Neural cell (in vitro differentiated cells): Measurements from ENCODE around the gene KLHL21. TPM values are rescaled to one million over a fixed set of nuclear protein-coding genes. Genes with fewer than 3 reads are reported as not detected.

Source experiments
- H2AFZ ChIP-seq: fragments of 200-600, 300-800 bp; sonication (generic), shearing (Covaris generic); 2 replicates; pipeline ENCODE4 v1.6.0; 2014; ENCODE audit warnings: low read depth, mild to moderate bottlenecking, antibody characterized with exemption, low read length, moderate library complexity
- H3F3A ChIP-seq: fragments of 200-600 bp; shearing (Covaris generic); 2 replicates; pipeline ENCODE4 v1.6.1; 2016; ENCODE audit warnings: mild to moderate bottlenecking, moderate library complexity, mixed read lengths, antibody characterized with exemption, low read length; ENCODE audit not compliant: insufficient read depth, poor library complexity, severe bottlenecking
- H3K27ac ChIP-seq: fragments of 200-600, 300-800 bp; sonication (generic), shearing (Covaris generic); 2 replicates; pipeline ENCODE4 v1.5.1; 2014; ENCODE audit warnings: mild to moderate bottlenecking, low read length, moderate library complexity
- H3K27me3 ChIP-seq: fragments of 300-800, 200-600 bp; sonication (generic), shearing (Covaris generic); 2 replicates; pipeline ENCODE4 v1.6.0; 2014; ENCODE audit warnings: mild to moderate bottlenecking, low read depth, low read length, moderate library complexity; ENCODE audit not compliant: insufficient read depth
- H3K36me3 ChIP-seq: fragments of 300-800, 200-600 bp; sonication (generic), shearing (Covaris generic); 2 replicates; pipeline ENCODE4 v1.5.1; 2014; ENCODE audit warnings: mild to moderate bottlenecking, antibody characterized with exemption, low read length, moderate library complexity; ENCODE audit not compliant: insufficient read depth
- H3K4me2 ChIP-seq: fragments of 300-800, 200-600 bp; sonication (generic), shearing (Covaris generic); 2 replicates; pipeline ENCODE4 v1.6.0; 2014; ENCODE audit warnings: mild to moderate bottlenecking, low read length
- H3K4me3 ChIP-seq: fragments of 300-800, 200-600 bp; sonication (generic), shearing (Covaris generic); 2 replicates; pipeline ENCODE4 v1.5.1; 2014; ENCODE audit warnings: mild to moderate bottlenecking, low read length, moderate library complexity
- H3K79me2 ChIP-seq: fragments of 200-600 bp; shearing (Covaris generic); replicated peaks from 2 replicates; pipeline ENCODE4 v1.6.0; 2014; ENCODE audit warnings: mild to moderate bottlenecking, low read length, moderate library complexity; ENCODE audit not compliant: insufficient read depth
- H3K9ac ChIP-seq: fragments of 300-800, 200-600 bp; sonication (generic), shearing (Covaris generic); 2 replicates; pipeline ENCODE4 v1.6.1; 2016; ENCODE audit warnings: mild to moderate bottlenecking, low read length, mixed read lengths
- H3K9me2 ChIP-seq: fragments of 200-600 bp; shearing (Covaris generic); 2 replicates; pipeline ENCODE4 v1.6.1; 2016; ENCODE audit warnings: mild to moderate bottlenecking, low read length, mixed read lengths; ENCODE audit not compliant: insufficient read depth
- H3K9me3 ChIP-seq: fragments of 200-600, 300-800 bp; sonication (generic), shearing (Covaris generic); 2 replicates; pipeline ENCODE4 v1.6.1; 2016; ENCODE audit warnings: mild to moderate bottlenecking, mixed run types, low read length, moderate library complexity, mixed read lengths
- H4K20me1 ChIP-seq: fragments of 200-600 bp; shearing (Covaris generic); 2 replicates; pipeline ENCODE4 v1.6.1; 2016; ENCODE audit warnings: mild to moderate bottlenecking, mixed run types; ENCODE audit not compliant: insufficient read depth
- EP300 ChIP-seq: fragments of 450-650 bp; conservative IDR thresholded peaks from 2 replicates; pipeline ENCODE4 v1.6.1; 2014; ENCODE audit warnings: antibody characterized with exemption, mild to moderate bottlenecking, moderate library complexity; ENCODE audit not compliant: poor library complexity, severe bottlenecking
- EZH2 ChIP-seq: fragments of 200-600, 300-800 bp; shearing (Covaris generic), sonication (generic); IDR thresholded peaks from 2 replicates; pipeline ENCODE4 v1.6.1; 2014; ENCODE audit warnings: antibody characterized with exemption, low read length, borderline replicate concordance, mild to moderate bottlenecking; ENCODE audit not compliant: insufficient read depth, poor library complexity, severe bottlenecking
- MXI1 ChIP-seq: fragments of 450-650 bp; conservative IDR thresholded peaks from 2 replicates; pipeline ENCODE4 v1.6.1; 2014; ENCODE audit warnings: antibody characterized with exemption, mild to moderate bottlenecking; ENCODE audit not compliant: poor library complexity, severe bottlenecking
- POLR2AphosphoS5 ChIP-seq: IDR thresholded peaks from 2 replicates; pipeline ENCODE4 v1.6.1; 2012
- RAD21 ChIP-seq: fragments of 450-650 bp; conservative IDR thresholded peaks from 2 replicates; pipeline ENCODE4 v1.6.1; 2014; ENCODE audit warnings: antibody characterized with exemption, mild to moderate bottlenecking, moderate library complexity
- SMC3 ChIP-seq: fragments of 450-650 bp; conservative IDR thresholded peaks from 2 replicates; pipeline ENCODE4 v1.6.1; 2014; ENCODE audit warnings: antibody characterized with exemption, mild to moderate bottlenecking, moderate library complexity; ENCODE audit not compliant: poor library complexity
- TAF1 ChIP-seq: IDR thresholded peaks from 2 replicates; pipeline ENCODE4 v1.6.1; 2012; ENCODE audit warnings: low read depth
- polyA plus RNA-seq: library from polyadenylated mRNA; depleted of rRNA; stranded (reverse); fragments of >200 nt; gene quantifications from 2 replicates; pipeline ENCODE4 v1.2.3, GENCODE V29; 2014
- TF ChIP-seq, protein P1 (sequence below): IDR thresholded peaks from 2 replicates; pipeline ENCODE4 v1.6.1; 2012; ENCODE audit warnings: borderline replicate concordance
- TF ChIP-seq, protein P2 (sequence below): fragments of 450-650 bp; IDR thresholded peaks from 2 replicates; pipeline ENCODE4 v1.5.1; 2014; ENCODE audit warnings: antibody characterized with exemption, mild to moderate bottlenecking, moderate library complexity; ENCODE audit not compliant: poor library complexity, severe bottlenecking

KLHL21 gene
- polyA plus RNA-seq, 1 donor from 2014 or later = 8.4 TPM

DNA sequence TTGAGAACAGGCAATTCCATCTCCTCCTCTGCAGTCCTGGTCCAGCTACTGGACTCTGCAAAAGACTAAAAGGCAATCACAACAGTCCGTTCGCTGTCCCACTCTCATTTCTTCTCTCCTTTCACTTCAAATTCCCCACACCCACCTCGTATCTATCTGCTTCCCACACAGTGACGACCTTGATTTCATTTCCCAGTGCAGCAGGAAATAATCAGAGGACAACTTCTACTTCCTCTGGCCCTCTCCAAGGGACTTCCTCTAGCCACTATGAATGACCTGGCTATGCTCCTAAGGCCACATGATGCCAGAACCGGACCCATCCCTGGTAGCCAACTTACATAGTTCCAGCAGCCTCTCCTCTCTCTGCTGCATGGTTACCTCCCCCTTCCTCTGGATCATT lies 56.3 kb downstream of the KLHL21 start:
- Histone ChIP-seq H3K36me3 (peaks cover 6% of the 10 kb centered on the region), H3K9ac (no peak overlapping the region)

DNA sequence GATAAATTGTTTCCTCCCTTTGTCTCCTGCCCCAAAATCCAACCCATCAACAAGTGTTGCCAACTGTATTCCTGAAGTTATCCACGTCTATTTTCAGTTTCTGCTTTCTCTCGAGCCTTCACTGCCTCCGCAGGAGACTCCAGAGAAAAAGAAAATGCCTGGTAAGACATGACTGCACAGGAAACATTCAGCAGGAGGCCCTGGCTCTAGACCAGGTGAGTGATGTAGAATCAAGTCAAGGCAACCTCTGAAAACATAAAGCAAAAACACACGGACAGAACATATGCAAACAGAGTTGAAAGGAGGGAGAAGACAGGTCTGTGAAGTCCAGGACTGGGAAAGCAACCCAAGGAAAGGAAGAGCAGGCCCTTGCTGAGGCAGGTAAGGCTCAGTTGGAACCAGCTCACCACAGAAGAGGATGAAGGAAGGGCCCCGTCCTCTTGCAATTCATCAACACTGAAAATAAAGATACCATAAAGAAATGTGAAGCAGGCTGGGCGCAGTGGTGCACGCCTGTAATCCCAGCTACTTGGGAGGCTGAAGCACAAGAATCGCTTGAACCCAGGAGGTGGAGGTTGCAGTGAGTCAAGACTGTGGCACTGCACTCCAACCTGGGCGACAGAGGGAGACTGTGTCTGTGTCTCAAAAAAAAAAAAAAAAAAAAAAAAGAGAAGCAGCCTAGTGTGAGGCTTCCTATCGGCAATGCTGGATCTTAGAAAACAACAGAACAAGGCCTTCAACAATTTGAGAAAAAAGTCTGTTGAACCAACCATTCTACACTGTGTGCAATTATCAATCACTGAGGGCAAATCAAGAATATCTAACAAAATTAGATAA lies 57.2 kb downstream of the KLHL21 start:
- TF ChIP-seq, protein P1, sequence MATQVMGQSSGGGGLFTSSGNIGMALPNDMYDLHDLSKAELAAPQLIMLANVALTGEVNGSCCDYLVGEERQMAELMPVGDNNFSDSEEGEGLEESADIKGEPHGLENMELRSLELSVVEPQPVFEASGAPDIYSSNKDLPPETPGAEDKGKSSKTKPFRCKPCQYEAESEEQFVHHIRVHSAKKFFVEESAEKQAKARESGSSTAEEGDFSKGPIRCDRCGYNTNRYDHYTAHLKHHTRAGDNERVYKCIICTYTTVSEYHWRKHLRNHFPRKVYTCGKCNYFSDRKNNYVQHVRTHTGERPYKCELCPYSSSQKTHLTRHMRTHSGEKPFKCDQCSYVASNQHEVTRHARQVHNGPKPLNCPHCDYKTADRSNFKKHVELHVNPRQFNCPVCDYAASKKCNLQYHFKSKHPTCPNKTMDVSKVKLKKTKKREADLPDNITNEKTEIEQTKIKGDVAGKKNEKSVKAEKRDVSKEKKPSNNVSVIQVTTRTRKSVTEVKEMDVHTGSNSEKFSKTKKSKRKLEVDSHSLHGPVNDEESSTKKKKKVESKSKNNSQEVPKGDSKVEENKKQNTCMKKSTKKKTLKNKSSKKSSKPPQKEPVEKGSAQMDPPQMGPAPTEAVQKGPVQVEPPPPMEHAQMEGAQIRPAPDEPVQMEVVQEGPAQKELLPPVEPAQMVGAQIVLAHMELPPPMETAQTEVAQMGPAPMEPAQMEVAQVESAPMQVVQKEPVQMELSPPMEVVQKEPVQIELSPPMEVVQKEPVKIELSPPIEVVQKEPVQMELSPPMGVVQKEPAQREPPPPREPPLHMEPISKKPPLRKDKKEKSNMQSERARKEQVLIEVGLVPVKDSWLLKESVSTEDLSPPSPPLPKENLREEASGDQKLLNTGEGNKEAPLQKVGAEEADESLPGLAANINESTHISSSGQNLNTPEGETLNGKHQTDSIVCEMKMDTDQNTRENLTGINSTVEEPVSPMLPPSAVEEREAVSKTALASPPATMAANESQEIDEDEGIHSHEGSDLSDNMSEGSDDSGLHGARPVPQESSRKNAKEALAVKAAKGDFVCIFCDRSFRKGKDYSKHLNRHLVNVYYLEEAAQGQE = no peak
- TF ChIP-seq SMC3 = no peak
- TF ChIP-seq EZH2 = no peak
- TF ChIP-seq, protein P2, sequence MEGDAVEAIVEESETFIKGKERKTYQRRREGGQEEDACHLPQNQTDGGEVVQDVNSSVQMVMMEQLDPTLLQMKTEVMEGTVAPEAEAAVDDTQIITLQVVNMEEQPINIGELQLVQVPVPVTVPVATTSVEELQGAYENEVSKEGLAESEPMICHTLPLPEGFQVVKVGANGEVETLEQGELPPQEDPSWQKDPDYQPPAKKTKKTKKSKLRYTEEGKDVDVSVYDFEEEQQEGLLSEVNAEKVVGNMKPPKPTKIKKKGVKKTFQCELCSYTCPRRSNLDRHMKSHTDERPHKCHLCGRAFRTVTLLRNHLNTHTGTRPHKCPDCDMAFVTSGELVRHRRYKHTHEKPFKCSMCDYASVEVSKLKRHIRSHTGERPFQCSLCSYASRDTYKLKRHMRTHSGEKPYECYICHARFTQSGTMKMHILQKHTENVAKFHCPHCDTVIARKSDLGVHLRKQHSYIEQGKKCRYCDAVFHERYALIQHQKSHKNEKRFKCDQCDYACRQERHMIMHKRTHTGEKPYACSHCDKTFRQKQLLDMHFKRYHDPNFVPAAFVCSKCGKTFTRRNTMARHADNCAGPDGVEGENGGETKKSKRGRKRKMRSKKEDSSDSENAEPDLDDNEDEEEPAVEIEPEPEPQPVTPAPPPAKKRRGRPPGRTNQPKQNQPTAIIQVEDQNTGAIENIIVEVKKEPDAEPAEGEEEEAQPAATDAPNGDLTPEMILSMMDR = no peak
- no peak for TF ChIP-seq MXI1
- no peak for TF ChIP-seq RAD21
- no peak for TF ChIP-seq TAF1
- no peak for TF ChIP-seq POLR2AphosphoS5
- TF ChIP-seq EP300 = no peak
- Histone ChIP-seq H3K9ac (no peak overlapping the region), H3K4me2 (no peak overlapping the region), H2AFZ (no peak overlapping the region), H3K27me3 (no peaks in the 10 kb centered on the region), H3K4me3 (no peak overlapping the region), H3K9me2 (no peaks in the 10 kb centered on the region), H3K36me3 (peaks cover 6% of the 10 kb centered on the region), H3F3A (no peaks in the 10 kb centered on the region), H4K20me1 (no peaks in the 10 kb centered on the region), H3K27ac (no peak overlapping the region), H3K9me3 (no peaks in the 10 kb centered on the region), H3K79me2 (no peaks in the 10 kb centered on the region)

More for the DNA sequence above, 56.3 kb downstream of the KLHL21 start:
- H3K9me3 ChIP-seq = no peaks in the 10 kb centered on the region
- H3F3A ChIP-seq = no peaks in the 10 kb centered on the region
- no peaks in the 10 kb centered on the region for H3K27me3 ChIP-seq
- no peaks in the 10 kb centered on the region for H3K9me2 ChIP-seq
- no peak overlapping the region for H3K4me3 ChIP-seq
- no peak overlapping the region for H3K27ac ChIP-seq
- no peaks in the 10 kb centered on the region for H4K20me1 ChIP-seq
- H3K4me2 ChIP-seq = no peak overlapping the region
- TF ChIP-seq RAD21 (no peak), SMC3 (no peak), EP300 (no peak), TAF1 (no peak)
- TF ChIP-seq, protein P2 = no peak
- H2AFZ ChIP-seq = no peak overlapping the region
- H3K79me2 ChIP-seq = no peaks in the 10 kb centered on the region
